Coronary artery (tissue), 2 donors: ENCODE measurements around the gene ELFN1.
A peak's percentile ranks its signal among the peaks of the same experiment; 100 is the strongest.

Experiments
- DNase-seq: peaks from one replicate; pipeline ENCODE4 v3.0.0-alpha.2; 2017; ENCODE audit warnings: low spot score
- H3K27ac ChIP-seq, 2 donors: fragments of 200-600 bp; sonication (generic); one replicate each; pipeline ENCODE4 v1.5.1; 2016 to 2019
- H3K4me3 ChIP-seq: fragments of 200-600 bp; sonication (generic); 2 replicates; pipeline ENCODE4 v1.5.1; 2016; ENCODE audit warnings: mild to moderate bottlenecking, moderate library complexity
- CTCF ChIP-seq: fragments of 200-600 bp; sonication (generic); IDR thresholded peaks from one replicate; pipeline ENCODE4 v1.5.1; 2019; ENCODE audit warnings: antibody characterized with exemption

Gene ELFN1

GRCh38 chr7:1702652-1703051, 32.6 kb downstream of the ELFN1 start:
- TF ChIP-seq CTCF: no peak
- no peak overlapping the region for H3K4me3 ChIP-seq
- H3K27ac ChIP-seq: no peak overlapping the region
- no peak for DNase-seq

GRCh38 chr7:1703441-1703840, 33.4 kb downstream of the ELFN1 start:
- no peak for TF ChIP-seq CTCF
- no peak overlapping the region for H3K4me3 ChIP-seq
- no peak for DNase-seq

GRCh38 chr7:1703871-1704810, 34.1 kb downstream of the ELFN1 start:
- peak; percentile 59 for DNase-seq
- no peak for TF ChIP-seq CTCF

More at GRCh38 chr7:1703441-1703840, 33.4 kb downstream of the ELFN1 start:
- H3K27ac ChIP-seq: no peak overlapping the region

GRCh38 chr7:1704811-1705738, 35.0 kb downstream of the ELFN1 start:
- no peak overlapping the region for H3K4me3 ChIP-seq
- peak; percentile 62 for DNase-seq
- no peak overlapping the region for H3K27ac ChIP-seq
- no peak for TF ChIP-seq CTCF

More at GRCh38 chr7:1703871-1704810, 34.1 kb downstream of the ELFN1 start:
- Histone ChIP-seq H3K27ac (no peak overlapping the region), H3K4me3 (no peak overlapping the region)

- no peak for TF ChIP-seq CTCF
- DNase-seq: peak; percentile 40
Measured at GRCh38 chr7:1705856-1706255, 35.8 kb downstream of the ELFN1 start.

GRCh38 chr7:1706381-1706720, 36.3 kb downstream of the ELFN1 start:
- no peak overlapping the region for H3K4me3 ChIP-seq
- DNase-seq: peak; percentile 35
- no peak for TF ChIP-seq CTCF

More at GRCh38 chr7:1705856-1706255, 35.8 kb downstream of the ELFN1 start:
- Histone ChIP-seq H3K27ac (no peak overlapping the region), H3K4me3 (no peak overlapping the region)

More at GRCh38 chr7:1706381-1706720, 36.3 kb downstream of the ELFN1 start:
- no peak overlapping the region for H3K27ac ChIP-seq
